Thyroid gland (tissue), 4 donors: ENCODE measurements around the gene MIA2. TPM values are rescaled to one million over a fixed set of nuclear protein-coding genes. Genes with fewer than 3 reads are reported as not detected.

Experiments used
- DNase-seq, 2 donors: peaks; one replicate each; pipeline ENCODE4 v3.0.0-alpha.2; 2019
- H3K27ac ChIP-seq, 3 donors: fragments of 200-600 bp; sonication (generic); 1 replicate in 2 of 3; 2 replicates in 1 of 3; pipeline ENCODE4 v1.5.1; 2016 to 2019; ENCODE audit warnings: mild to moderate bottlenecking in 1 of 3, moderate library complexity in 1 of 3
- H3K27me3 ChIP-seq: fragments of 200-600 bp; sonication (generic); one replicate; pipeline ENCODE4 v1.5.1; 2019
- H3K36me3 ChIP-seq, 2 donors: fragments of 200-600 bp; sonication (generic); one replicate each; pipeline ENCODE4 v1.5.1; 2016 to 2019
- H3K4me1 ChIP-seq, 2 donors: fragments of 200-600 bp; sonication (generic); one replicate each; pipeline ENCODE4 v1.5.1; 2017 to 2019
- H3K4me3 ChIP-seq, 3 donors: fragments of 200-600 bp; sonication (generic); replicated peaks in 1 of 3; 1 replicate in 2 of 3; 2 replicates in 1 of 3; pipeline ENCODE4 v1.5.1; 2016; ENCODE audit warnings: mild to moderate bottlenecking in 1 of 3
- H3K9me3 ChIP-seq: fragments of 200-600 bp; sonication (generic); one replicate; pipeline ENCODE4 v1.5.1; 2017
- POLR2A ChIP-seq, 2 donors: fragments of 450-650 bp; IDR thresholded peaks; one replicate each; pipeline ENCODE4 v1.6.1; 2017; ENCODE audit warnings: antibody characterized with exemption in 2 of 2, mild to moderate bottlenecking in 2 of 2, moderate library complexity in 1 of 2
- WGBS, 2 donors: methylation state at CpG; one replicate each; pipeline ENCODE4 v1.1.5; 2017; 5-methylcytosine and 5-hydroxymethylcytosine counted together
- intact Hi-C: fragments of 100-400 bp; cut with DNase I; formaldehyde crosslinking; loops from one replicate; pipeline ENCODE4 v1.15.1; 2023
- total RNA-seq, 4 donors: library from RNA; depleted of rRNA; stranded (reverse); fragments of >200 nt; gene quantifications; one replicate each; pipeline ENCODE4 v1.2.3, GENCODE V29; 2016
- TF ChIP-seq, protein P1 (sequence below), 6 experiments: fragments of 200-600 bp in 3 of 6; fragments of 450-650 bp in 3 of 6; sonication (generic) in 3 of 6; IDR thresholded peaks; one replicate each; pipeline ENCODE4 v1.5.1; 2016 to 2019; ENCODE audit warnings: antibody characterized with exemption in 6 of 6, mild to moderate bottlenecking in 2 of 6, inconsistent platforms in 1 of 6, moderate library complexity in 1 of 6

MIA2 gene
- total RNA-seq, 4 donors from 2014 or later: 41.6 to 49.1 (median 45.6) TPM

DNA sequence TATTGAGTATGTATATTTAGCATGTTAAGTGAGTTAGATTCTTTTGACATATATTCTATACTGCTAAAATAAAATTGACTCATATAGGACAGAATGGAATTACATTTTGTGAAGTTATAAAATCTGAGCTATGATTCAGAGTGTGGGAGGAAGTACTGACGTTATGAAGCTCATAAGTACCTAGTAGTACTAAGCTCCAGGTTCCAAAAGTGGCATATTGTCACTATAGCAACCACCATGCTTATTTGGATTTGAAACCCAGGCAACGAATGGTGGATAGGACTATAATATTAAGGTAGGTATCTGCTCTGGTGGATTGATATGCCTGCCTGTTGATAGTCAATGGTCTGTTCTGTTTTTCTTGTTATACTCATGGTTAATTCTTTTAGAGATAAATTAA lies 200.7 kb downstream of the MIA2 start:
- peaks cover 15 to 19% of the 10 kb centered on the region in 2 donors for H3K4me1 ChIP-seq
- H3K4me3 ChIP-seq: no peak overlapping the region
- no peaks in the 10 kb centered on the region for H3K36me3 ChIP-seq
- WGBS, 2 donors: 81 to 83% methylated on average over 2 of the region's 2 CpGs
- no peak overlapping the region for H3K27ac ChIP-seq
- intact Hi-C loops: no loop called here
- TF ChIP-seq POLR2A (IDR thresholded peaks at IDR 0.05): no peak
- TF ChIP-seq, protein P1, sequence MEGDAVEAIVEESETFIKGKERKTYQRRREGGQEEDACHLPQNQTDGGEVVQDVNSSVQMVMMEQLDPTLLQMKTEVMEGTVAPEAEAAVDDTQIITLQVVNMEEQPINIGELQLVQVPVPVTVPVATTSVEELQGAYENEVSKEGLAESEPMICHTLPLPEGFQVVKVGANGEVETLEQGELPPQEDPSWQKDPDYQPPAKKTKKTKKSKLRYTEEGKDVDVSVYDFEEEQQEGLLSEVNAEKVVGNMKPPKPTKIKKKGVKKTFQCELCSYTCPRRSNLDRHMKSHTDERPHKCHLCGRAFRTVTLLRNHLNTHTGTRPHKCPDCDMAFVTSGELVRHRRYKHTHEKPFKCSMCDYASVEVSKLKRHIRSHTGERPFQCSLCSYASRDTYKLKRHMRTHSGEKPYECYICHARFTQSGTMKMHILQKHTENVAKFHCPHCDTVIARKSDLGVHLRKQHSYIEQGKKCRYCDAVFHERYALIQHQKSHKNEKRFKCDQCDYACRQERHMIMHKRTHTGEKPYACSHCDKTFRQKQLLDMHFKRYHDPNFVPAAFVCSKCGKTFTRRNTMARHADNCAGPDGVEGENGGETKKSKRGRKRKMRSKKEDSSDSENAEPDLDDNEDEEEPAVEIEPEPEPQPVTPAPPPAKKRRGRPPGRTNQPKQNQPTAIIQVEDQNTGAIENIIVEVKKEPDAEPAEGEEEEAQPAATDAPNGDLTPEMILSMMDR (IDR thresholded peaks at IDR 0.05): no peak
- no peaks in the 10 kb centered on the region for H3K27me3 ChIP-seq
- DNase-seq: no peak
- H3K9me3 ChIP-seq: no peaks in the 10 kb centered on the region

DNA sequence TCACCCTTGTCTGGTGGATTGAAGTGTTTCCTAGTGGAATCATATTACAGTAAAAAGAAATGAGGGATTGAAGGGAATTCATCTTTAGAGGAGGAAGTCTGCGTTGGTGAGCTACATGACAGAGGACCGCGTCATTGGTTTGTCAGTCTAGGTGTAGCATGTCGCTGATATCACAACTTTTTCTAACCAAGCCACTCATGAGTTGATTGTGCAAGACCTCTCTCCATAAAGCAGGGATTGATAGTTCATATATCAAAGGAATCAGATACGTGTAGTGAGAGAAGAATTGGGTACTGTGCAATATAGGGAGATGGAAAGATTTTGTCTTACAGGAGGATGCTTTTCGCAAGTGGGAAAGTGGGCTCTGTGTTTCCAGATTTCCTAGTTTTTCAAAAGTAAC lies 201.5 kb downstream of the MIA2 start:
- WGBS, 2 donors: 79 to 95% methylated on average over 6 of the region's 6 CpGs
- intact Hi-C loops: no loop called here

More for the DNA sequence above, 201.5 kb downstream of the MIA2 start:
- H3K27me3 ChIP-seq: no peaks in the 10 kb centered on the region
- no peaks in the 10 kb centered on the region for H3K9me3 ChIP-seq
- no peak overlapping the region for H3K4me3 ChIP-seq
- no peak for TF ChIP-seq POLR2A (IDR thresholded peaks at IDR 0.05)
- TF ChIP-seq, protein P1 (IDR thresholded peaks at IDR 0.05): no peak
- H3K36me3 ChIP-seq: no peaks in the 10 kb centered on the region
- no peak for DNase-seq
- peaks cover 7 to 11% of the 10 kb centered on the region in 2 donors for H3K4me1 ChIP-seq
- H3K27ac ChIP-seq: no peak overlapping the region

Other genes with a start within 250 kb of the MIA2 start
- gene SEC23A, start 130.7 kb upstream of the MIA2 start, total RNA-seq: 10 to 100 TPM; 59.4 to 77.9 (median 67.4) TPM
- 10 to 100 TPM; 11.3 to 33.7 (median 18.2) TPM for gene GEMIN2, start 119.6 kb upstream of the MIA2 start, total RNA-seq
- gene TRAPPC6B, start 63.6 kb upstream of the MIA2 start, total RNA-seq: 10 to 100 TPM; 35.8 to 42.0 (median 41.5) TPM
- gene PNN, start 58.7 kb upstream of the MIA2 start, total RNA-seq: 10 to 100 TPM; 28.6 to 45.7 (median 43.1) TPM
- gene FBXO33, start 198.5 kb downstream of the MIA2 start, total RNA-seq: 10 to 100 TPM; 27.4 to 40.2 (median 33.5) TPM